ENCODE measurements around the gene MAST1.

The MAST1 gene

GRCh38 chr19:12913851-12914690, 75.8 kb downstream of the MAST1 start:
- no peak for TF ChIP-seq GATA2 (IDR thresholded peaks at IDR 0.05; ENCODE audit: low read depth, low read length)

- TF ChIP-seq GATA2 (IDR thresholded peaks at IDR 0.05; ENCODE audit: low read depth, low read length), result no peak
- TF ChIP-seq GATA3 (IDR thresholded peaks at IDR 0.05; ENCODE audit: low read depth, low read length), result no peak
Observed at GRCh38 chr19:12918253-12918652, 79.9 kb downstream of the MAST1 start.

- TF ChIP-seq GATA3 (IDR thresholded peaks at IDR 0.05; ENCODE audit: low read depth, low read length), result no peak
- TF ChIP-seq GATA2 (IDR thresholded peaks at IDR 0.05; ENCODE audit: low read depth, low read length), result no peak
Observed at GRCh38 chr19:12921047-12921446, 82.7 kb downstream of the MAST1 start.

- TF ChIP-seq GATA2 (IDR thresholded peaks at IDR 0.05; ENCODE audit: low read depth, low read length) (no peak), GATA3 (IDR thresholded peaks at IDR 0.05; ENCODE audit: low read depth, low read length) (no peak)
Observed at GRCh38 chr19:12922959-12923358, 84.6 kb downstream of the MAST1 start.
